HCT116 (cell line): ENCODE measurements around the gene CHERP. TPM values are rescaled to one million over a fixed set of nuclear protein-coding genes. Genes with fewer than 3 reads are reported as not detected.

Experiments
- ATAC-seq: fragments of 200-7000 bp; cut with Tn5 transposase; 2 replicates; pipeline ENCODE4 v1.9.1; 2020; ENCODE audit warnings: mild to moderate bottlenecking, moderate library complexity
- BruUV-seq: library from RNA; stranded (reverse); fragments of 400-500 nt; replicated peaks from 2 replicates; lab custom pipeline; 2021; lab: Mats Ljungman, UMichigan
- CTCF ChIA-PET: fragments of 300-600 bp; sonication (Branson Sonifier 250); formaldehyde crosslinking; loops from one replicate; lab custom pipeline; 2021; ENCODE audit warnings: antibody characterized with exemption; lab: Charles Lee
- POLR2A ChIA-PET: fragments of 300-600, 350-600 bp; sonication (Branson Sonifier 250); formaldehyde crosslinking; loops from one replicate; lab custom pipeline; 2021; ENCODE audit warnings: antibody characterized with exemption; lab: Charles Lee
- RAD21 ChIA-PET, 2 experiments: fragments of 300-600 bp; sonication (Branson Sonifier 250); formaldehyde crosslinking; loops; one replicate each; lab custom pipeline; 2023; ENCODE audit warnings: low total read pairs in 2 of 2; ENCODE audit not compliant: uncharacterized antibody in 2 of 2, unreplicated experiment in 2 of 2, low non-redundant PET in 1 of 2; lab: Charles Lee
- DNase-seq: peaks from one replicate; pipeline ENCODE4 v3.0.0-alpha.2; 2010; ENCODE audit warnings: low read depth, low spot score
- H2AFZ ChIP-seq: fragments of 200-600 bp; shearing (Covaris generic), sonication (generic); 2 replicates; pipeline ENCODE4 v1.6.1; 2017; ENCODE audit warnings: low read depth, mixed run types, mixed read lengths, antibody characterized with exemption, low read length; ENCODE audit not compliant: poor library complexity, severe bottlenecking
- H3K27ac ChIP-seq: 2 replicates; pipeline ENCODE4 v1.5.1; 2012; ENCODE audit warnings: low read depth, low read length
- H3K27me3 ChIP-seq: fragments of 200-600 bp; sonication (generic); 2 replicates; pipeline ENCODE4 v1.6.1; 2016; ENCODE audit warnings: mixed run types, low read length, mixed read lengths; ENCODE audit not compliant: insufficient read depth
- H3K36me3 ChIP-seq, 2 experiments: fragments of 200-500 bp in 1 of 2; fragments of 200-600 bp in 1 of 2; sonication (Bioruptor generic) in 1 of 2; sonication (generic) in 1 of 2; 2 replicates each; pipeline versions ENCODE4 v1.5.1 to v1.6.1; 2014 to 2016; ENCODE audit warnings: low read length in 2 of 2, inconsistent platforms in 1 of 2, mixed read lengths in 1 of 2, mixed run types in 1 of 2; ENCODE audit not compliant: insufficient read depth in 2 of 2, control insufficient read depth in 1 of 2
- H3K4me1 ChIP-seq, 2 experiments: fragments of 200-600 bp in 1 of 2; sonication (generic) in 1 of 2; 2 replicates each; pipeline versions ENCODE4 v1.5.1 to v1.6.1; 2012 to 2017; ENCODE audit warnings: low read length in 2 of 2, inconsistent platforms in 1 of 2, mild to moderate bottlenecking in 1 of 2, mixed read lengths in 1 of 2, mixed run types in 1 of 2, moderate library complexity in 1 of 2; ENCODE audit not compliant: insufficient read depth in 2 of 2, control insufficient read depth in 1 of 2
- H3K4me2 ChIP-seq: fragments of 200-600 bp; sonication (generic); 2 replicates; pipeline ENCODE4 v1.6.1; 2017; ENCODE audit warnings: mixed run types, low read length, mixed read lengths
- H3K4me3 ChIP-seq, 2 experiments: fragments of 200-600 bp in 1 of 2; sonication (generic) in 1 of 2; replicated peaks in 1 of 2; 2 replicates each; pipeline ENCODE4 v1.5.1; 2011 to 2016; ENCODE audit warnings: low read length in 2 of 2, control low read depth in 1 of 2, low read depth in 1 of 2, mild to moderate bottlenecking in 1 of 2, mixed read lengths in 1 of 2, mixed run types in 1 of 2
- H3K79me2 ChIP-seq: fragments of 200-600 bp; sonication (generic); 2 replicates; pipeline ENCODE4 v1.6.1; 2017; ENCODE audit warnings: mild to moderate bottlenecking, mixed run types, low read length, moderate library complexity, mixed read lengths; ENCODE audit not compliant: insufficient read depth
- H3K9ac ChIP-seq: fragments of 200-600 bp; sonication (generic); 2 replicates; pipeline ENCODE4 v1.6.1; 2016; ENCODE audit warnings: low read length, mixed read lengths
- H3K9me2 ChIP-seq: fragments of 200-600 bp; sonication (generic), shearing (Covaris generic); 2 replicates; pipeline ENCODE4 v1.6.1; 2017; ENCODE audit warnings: mixed run types, mild to moderate bottlenecking, moderate library complexity; ENCODE audit not compliant: insufficient read depth
- H3K9me3 ChIP-seq, 2 experiments: fragments of 200-500 bp in 1 of 2; fragments of 200-600 bp in 1 of 2; sonication (Bioruptor generic) in 1 of 2; sonication (generic) in 1 of 2; 2 replicates each; pipeline ENCODE4 v1.6.1; 2014 to 2017; ENCODE audit warnings: low read length in 2 of 2, mixed read lengths in 2 of 2, inconsistent platforms in 1 of 2, low read depth in 1 of 2, mild to moderate bottlenecking in 1 of 2, mixed run types in 1 of 2, moderate library complexity in 1 of 2; ENCODE audit not compliant: control insufficient read depth in 1 of 2, insufficient read depth in 1 of 2
- H4K20me1 ChIP-seq: fragments of 200-600 bp; sonication (generic), shearing (Covaris generic); 2 replicates; pipeline ENCODE4 v1.6.1; 2017; ENCODE audit warnings: mixed run types, mild to moderate bottlenecking, moderate library complexity; ENCODE audit not compliant: insufficient read depth
- CBX3 ChIP-seq: IDR thresholded peaks from 2 replicates; pipeline ENCODE4 v1.6.1; 2012; ENCODE audit warnings: low read depth
- TCF7L2 ChIP-seq: IDR thresholded peaks from 2 replicates; pipeline ENCODE4 v1.7.0; 2011; ENCODE audit warnings: borderline replicate concordance, inconsistent platforms; ENCODE audit not compliant: insufficient read depth, insufficient read length; ENCODE audit errors: extremely low read depth
- YY1 ChIP-seq: IDR thresholded peaks from 2 replicates; pipeline ENCODE4 v1.6.1; 2011; ENCODE audit warnings: low read length, low read depth, moderate library complexity, mild to moderate bottlenecking; ENCODE audit not compliant: insufficient replicate concordance; ENCODE audit errors: extremely low read depth
- ZFX ChIP-seq: fragments of 450-650 bp; IDR thresholded peaks from 2 replicates; pipeline ENCODE4 v1.6.1; 2017
- ZNF274 ChIP-seq: fragments of 200-500 bp; sonication (Bioruptor generic); IDR thresholded peaks from 2 replicates; pipeline ENCODE4 v1.6.1; 2014; ENCODE audit warnings: mild to moderate bottlenecking, low read depth, low read length, inconsistent platforms
- intact Hi-C: fragments of 100-400 bp; cut with micrococcal nuclease; formaldehyde crosslinking; loops from 2 replicates; pipeline ENCODE4 v1.10.0; 2022
- total RNA-seq: library from RNA; stranded (reverse); gene quantifications from one replicate; pipeline ENCODE4 v1.2.1, GENCODE V29; 2021; ENCODE audit not compliant: unreplicated experiment
- TF ChIP-seq, protein P1 (sequence below), 3 experiments: fragments of 200-600 bp in 1 of 3; sonication (generic) in 1 of 3; IDR thresholded peaks in 2 of 3; conservative IDR thresholded peaks in 1 of 3; 2 replicates each; pipeline ENCODE4 v1.5.1; 2012 to 2017; ENCODE audit warnings: low read depth in 2 of 3, low read length in 2 of 3, antibody characterized with exemption in 1 of 3, borderline replicate concordance in 1 of 3, control low read depth in 1 of 3, mild to moderate bottlenecking in 1 of 3, mixed read lengths in 1 of 3, mixed run types in 1 of 3, moderate library complexity in 1 of 3; ENCODE audit not compliant: insufficient read depth in 1 of 3

The CHERP gene
- total RNA-seq, 1 experiment from 2014 or later = 65.8 TPM

- Histone ChIP-seq H2AFZ (no peak overlapping the region), H3K9ac (no peak overlapping the region), H3K27me3 (no peaks in the 10 kb centered on the region), H3K9me2 (no peaks in the 10 kb centered on the region), H3K79me2 (no peaks in the 10 kb centered on the region; the same call in 1 of the 2 replicates), H3K27ac (no peak overlapping the region), H3K4me3 (no peak overlapping the region)
- ChIA-PET RAD21 (no interaction called here), CTCF (no interaction called here)
- no TSS peak for BruUV-seq
- intact Hi-C loops = no loop called here
- no peak for TF ChIP-seq YY1
- no peak for TF ChIP-seq ZFX
- TF ChIP-seq CBX3 = no peak
- no peak for TF ChIP-seq ZNF274
- TF ChIP-seq TCF7L2 = no peak
- TF ChIP-seq, protein P1, sequence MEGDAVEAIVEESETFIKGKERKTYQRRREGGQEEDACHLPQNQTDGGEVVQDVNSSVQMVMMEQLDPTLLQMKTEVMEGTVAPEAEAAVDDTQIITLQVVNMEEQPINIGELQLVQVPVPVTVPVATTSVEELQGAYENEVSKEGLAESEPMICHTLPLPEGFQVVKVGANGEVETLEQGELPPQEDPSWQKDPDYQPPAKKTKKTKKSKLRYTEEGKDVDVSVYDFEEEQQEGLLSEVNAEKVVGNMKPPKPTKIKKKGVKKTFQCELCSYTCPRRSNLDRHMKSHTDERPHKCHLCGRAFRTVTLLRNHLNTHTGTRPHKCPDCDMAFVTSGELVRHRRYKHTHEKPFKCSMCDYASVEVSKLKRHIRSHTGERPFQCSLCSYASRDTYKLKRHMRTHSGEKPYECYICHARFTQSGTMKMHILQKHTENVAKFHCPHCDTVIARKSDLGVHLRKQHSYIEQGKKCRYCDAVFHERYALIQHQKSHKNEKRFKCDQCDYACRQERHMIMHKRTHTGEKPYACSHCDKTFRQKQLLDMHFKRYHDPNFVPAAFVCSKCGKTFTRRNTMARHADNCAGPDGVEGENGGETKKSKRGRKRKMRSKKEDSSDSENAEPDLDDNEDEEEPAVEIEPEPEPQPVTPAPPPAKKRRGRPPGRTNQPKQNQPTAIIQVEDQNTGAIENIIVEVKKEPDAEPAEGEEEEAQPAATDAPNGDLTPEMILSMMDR (IDR thresholded peaks at IDR 0.05 in 2 of 3, conservative IDR thresholded peaks at IDR 0.05 in 1 of 3; ENCODE audit: borderline replicate concordance in 1 of 3, insufficient read depth in 1 of 3, low read depth in 2 of 3, low read length in 2 of 3) = no peak
- TF ChIP-seq, all 23 proteins: peak for 0
- Histone ChIP-seq H3K36me3 (peaks cover 37 to 68% of the 10 kb centered on the region in 2 experiments; a peak in 3 of 4 replicates), H3K4me1 (no peaks in the 10 kb centered on the region), H3K4me2 (no peak overlapping the region), H4K20me1 (no peaks in the 10 kb centered on the region), H3K9me3 (no peaks in the 10 kb centered on the region)
- no peak for ATAC-seq
- POLR2A ChIA-PET = no interaction called here
- DNase-seq = no peak
Observed at GRCh38 chr19:16520074-16520973, 21.9 kb downstream of the CHERP start.
